GM23338 (cell line): ENCODE results near the gene SMIM21.

ENCODE experiments used
- CREB1 ChIP-seq: fragments of 250-450 bp; sonication (Bioruptor Pico); IDR thresholded peaks from 2 replicates; pipeline ENCODE4 v1.5.0; 2020; ENCODE audit warnings: low read depth, mild to moderate bottlenecking, moderate library complexity
- CTCF ChIP-seq, 2 experiments: fragments of 200-600 bp in 1 of 2; sonication (generic) in 1 of 2; conservative IDR thresholded peaks; 2 replicates each; pipeline versions ENCODE4 v1.5.1 to v1.6.1; 2016 to 2017; ENCODE audit warnings: antibody characterized with exemption in 2 of 2, low read depth in 2 of 2, mild to moderate bottlenecking in 2 of 2, moderate library complexity in 1 of 2
- EZH2 ChIP-seq: fragments of 200-600 bp; sonication (generic); IDR thresholded peaks from one replicate; pipeline ENCODE4 v1.8.0; 2017; ENCODE audit warnings: antibody characterized with exemption, mild to moderate bottlenecking, low read depth; ENCODE audit not compliant: unreplicated experiment
- JUNB ChIP-seq: IDR thresholded peaks from one replicate; pipeline ENCODE4 v1.6.1; 2016; ENCODE audit warnings: antibody characterized with exemption; ENCODE audit not compliant: unreplicated experiment
- POLR2AphosphoS5 ChIP-seq: IDR thresholded peaks from 2 replicates; pipeline ENCODE4 v1.6.1; 2016; ENCODE audit warnings: antibody characterized with exemption, low read depth

- TF ChIP-seq CREB1 (CRISPR knock-in tag), result no peak
- TF ChIP-seq EZH2, result no peak
- TF ChIP-seq CTCF (conservative IDR thresholded peaks at IDR 0.05; ENCODE audit: low read depth in 2 of 2), result no peak
- TF ChIP-seq POLR2AphosphoS5, result no peak
- TF ChIP-seq JUNB, result no peak
Observed at GRCh38 chr18:75377258-75377657, 50.2 kb downstream of the SMIM21 start.
